B cell (primary cell): ENCODE data around the gene UBE2O. TPM values are rescaled to one million over a fixed set of nuclear protein-coding genes. Genes with fewer than 3 reads are reported as not detected.
A peak's percentile ranks its signal among the peaks of the same experiment; 100 is the strongest.

ENCODE experiments used
- ATAC-seq: fragments of 200-7000 bp; cut with Tn5 transposase; one replicate; pipeline ENCODE4 v1.10.0; 2021; ENCODE audit warnings: low read depth, mild to moderate bottlenecking, moderate number of reproducible peaks, moderate library complexity
- CTCF ChIA-PET: fragments of 350-600 bp; sonication (Branson Sonifier 250); formaldehyde crosslinking; loops from one replicate; lab custom pipeline; 2021; ENCODE audit warnings: antibody characterized with exemption, inconsistent platforms; lab: Charles Lee
- POLR2A ChIA-PET: fragments of 350-600 bp; sonication (Branson Sonifier 250); formaldehyde crosslinking; loops from one replicate; lab custom pipeline; 2021; ENCODE audit warnings: antibody characterized with exemption; lab: Charles Lee
- DNase-seq: peaks from one replicate; pipeline ENCODE4 v3.0.0; 2013
- H2AFZ ChIP-seq: 2 replicates; pipeline ENCODE4 v1.6.1; 2012; ENCODE audit warnings: mild to moderate bottlenecking, low read depth, low read length; ENCODE audit not compliant: insufficient read depth, poor library complexity, severe bottlenecking
- H3K27ac ChIP-seq, 2 donors: 1 replicate in 1 of 2; 2 replicates in 1 of 2; pipeline ENCODE4 v1.5.1; 2012 to 2013; ENCODE audit warnings: low read length in 2 of 2, mild to moderate bottlenecking in 2 of 2, moderate library complexity in 1 of 2
- H3K27me3 ChIP-seq, 4 experiments: fragments of 200-600 bp in 1 of 4; sonication (generic) in 1 of 4; replicated peaks in 1 of 4; 1 replicate in 2 of 4; 2 replicates in 2 of 4; pipeline versions ENCODE4 v1.6.1 to v1.7.0; 2013 to 2016; ENCODE audit warnings: low read length in 3 of 4, mild to moderate bottlenecking in 2 of 4, mixed read lengths in 1 of 4, moderate library complexity in 1 of 4; ENCODE audit not compliant: insufficient read depth in 4 of 4, control insufficient read depth in 3 of 4; ENCODE audit errors: control extremely low read depth in 1 of 4
- H3K36me3 ChIP-seq, 2 experiments: replicated peaks in 1 of 2; 1 replicate in 1 of 2; 2 replicates in 1 of 2; pipeline versions ENCODE4 v1.6.1 to v1.7.1; 2013; ENCODE audit warnings: low read length in 1 of 2; ENCODE audit not compliant: insufficient read depth in 2 of 2, control insufficient read depth in 1 of 2; ENCODE audit errors: control extremely low read depth in 1 of 2, extremely low read depth in 1 of 2
- H3K4me1 ChIP-seq, 2 donors: fragments of 200-600 bp in 1 of 2; sonication (generic) in 1 of 2; 1 replicate in 1 of 2; 2 replicates in 1 of 2; pipeline versions ENCODE4 v1.5.1 to v1.6.1; 2013 to 2017; ENCODE audit warnings: low read length in 2 of 2; ENCODE audit not compliant: control insufficient read depth in 2 of 2, insufficient read depth in 2 of 2
- H3K4me2 ChIP-seq: replicated peaks from 2 replicates; pipeline ENCODE3; 2012; ENCODE audit warnings: mild to moderate bottlenecking, low read depth, low read length; ENCODE audit not compliant: poor library complexity, severe bottlenecking
- H3K4me3 ChIP-seq, 5 experiments: fragments of 200-600 bp in 1 of 5; sonication (generic) in 1 of 5; 1 replicate in 3 of 5; 2 replicates in 2 of 5; pipeline versions ENCODE4 v1.5.1 to v1.7.0; 2011 to 2016; ENCODE audit warnings: low read length in 4 of 5, mild to moderate bottlenecking in 4 of 5, low read depth in 2 of 5, control low read depth in 1 of 5, moderate library complexity in 1 of 5; ENCODE audit not compliant: insufficient read depth in 1 of 5; ENCODE audit errors: control extremely low read depth in 1 of 5, extremely low read depth in 1 of 5
- H3K79me2 ChIP-seq: fragments of 200-600 bp; sonication (generic); one replicate; pipeline ENCODE4 v1.6.0; 2016; ENCODE audit warnings: low read length; ENCODE audit not compliant: control insufficient read depth, insufficient read depth
- H3K9ac ChIP-seq: fragments of 200-600 bp; sonication (generic); 2 replicates; pipeline ENCODE4 v1.6.1; 2017; ENCODE audit warnings: mild to moderate bottlenecking, low read length, moderate library complexity
- H3K9me3 ChIP-seq, 3 donors: one replicate each; pipeline versions ENCODE4 v1.6.1 to v1.7.1; 2013; ENCODE audit warnings: low read length in 2 of 3; ENCODE audit not compliant: control insufficient read depth in 2 of 3, insufficient read depth in 1 of 3; ENCODE audit errors: control extremely low read depth in 1 of 3
- H4K20me1 ChIP-seq: 2 replicates; pipeline ENCODE4 v1.6.0; 2012; ENCODE audit warnings: mild to moderate bottlenecking, low read length; ENCODE audit not compliant: insufficient read depth, control insufficient read depth, poor library complexity, severe bottlenecking
- H3K27ac Mint-ChIP-seq: one replicate; pipeline ENCODE4 v1.8.0; 2021; ENCODE audit warnings: mixed read lengths
- H3K27me3 Mint-ChIP-seq: one replicate; pipeline ENCODE4 v1.8.0; 2021; ENCODE audit warnings: mixed read lengths
- H3K4me1 Mint-ChIP-seq: one replicate; pipeline ENCODE4 v1.8.0; 2021; ENCODE audit warnings: mixed read lengths
- H3K4me3 Mint-ChIP-seq: one replicate; pipeline ENCODE4 v1.8.0; 2021; ENCODE audit warnings: mixed read lengths
- H3K9me3 Mint-ChIP-seq: one replicate; pipeline ENCODE4 v1.8.0; 2022; ENCODE audit warnings: mixed read lengths; ENCODE audit not compliant: insufficient read depth
- CTCF ChIP-seq: fragments of 200-600 bp; IDR thresholded peaks from one replicate; pipeline ENCODE4 v1.8.0; 2022; ENCODE audit warnings: antibody characterized with exemption, mild to moderate bottlenecking
- EZH2 ChIP-seq: IDR thresholded peaks from 2 replicates; pipeline ENCODE4 v1.6.1; 2012; ENCODE audit warnings: borderline replicate concordance, low read depth, mild to moderate bottlenecking, moderate library complexity, low read length; ENCODE audit not compliant: insufficient read depth, poor library complexity, severe bottlenecking
- WGBS: methylation state at CpG from one replicate; pipeline ENCODE4 v1.1.5; 2013; ENCODE audit warnings: missing lambda C conversion rate; ENCODE audit not compliant: insufficient coverage; 5-methylcytosine and 5-hydroxymethylcytosine counted together
- intact Hi-C: fragments of 100-400 bp; cut with micrococcal nuclease; formaldehyde crosslinking; loops from one replicate; pipeline ENCODE4 v1.10.0; 2022
- polyA plus RNA-seq: library from polyadenylated mRNA; depleted of rRNA; stranded (reverse); fragments of >200 nt; gene quantifications from 2 replicates; pipeline ENCODE4 v1.2.3, GENCODE V29; 2012
- total RNA-seq, 2 donors: library from RNA; stranded (reverse); fragments of 120-200 nt in 1 of 2; gene quantifications; 1 replicate in 1 of 2; 2 replicates in 1 of 2; pipeline versions ENCODE4 v1.2.3 to v1.2.4, GENCODE V29; 2013 to 2022

UBE2O gene
- total and polyA plus RNA-seq, 2 donors (not counting 1 experiment from before 2014, with no cell fraction given): 41.3 to 54.0 TPM

DNA sequence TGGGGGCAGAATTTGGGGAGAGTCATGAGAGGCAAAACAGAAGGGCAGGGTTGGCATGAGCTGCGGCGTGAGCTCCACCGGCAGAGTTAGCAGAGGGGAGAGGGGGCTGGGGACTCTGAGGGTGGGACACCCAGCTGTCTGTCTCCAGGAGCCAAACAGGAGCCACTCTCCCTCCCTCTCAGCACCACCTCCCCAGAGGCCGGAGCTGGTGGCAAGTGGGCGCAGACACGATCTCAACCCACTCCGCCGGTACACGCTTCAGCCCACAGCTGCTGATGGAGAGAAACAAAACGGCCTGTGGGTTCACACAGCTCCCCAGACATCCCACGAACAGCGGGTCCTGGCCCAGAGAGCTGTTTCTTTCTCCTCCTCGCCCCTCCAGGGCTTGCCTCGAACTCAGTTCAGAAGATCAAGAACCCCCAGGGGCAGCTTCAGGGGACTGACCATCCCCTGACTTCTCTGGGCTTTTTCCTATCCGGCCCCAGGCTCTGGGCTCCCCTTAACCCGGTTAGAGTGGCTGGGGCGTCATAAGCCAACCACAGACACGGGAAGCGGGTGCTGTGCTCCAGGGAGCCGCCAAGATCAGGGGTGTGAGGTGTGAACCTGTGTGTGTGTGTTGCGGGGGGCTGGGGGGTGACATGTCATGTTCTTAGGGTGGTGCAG lies 40.7 kb upstream of the UBE2O start:
- intact Hi-C loops: loop anchor here (1.0 to 10.0 kb wide), 3 partner anchors 8 to 219 kb away; partner anchors contain the start of gene RHBDF2
- POLR2A ChIA-PET: interaction anchor here (0.7 to 23.6 kb wide), 9 partner anchors 5 to 77 kb away, joined by 3 to 478 read pairs (median 5); partner anchors contain the start of genes AANAT and RHBDF2
- no peak for TF ChIP-seq CTCF
- no peak for TF ChIP-seq EZH2
- Mint-ChIP-seq H3K27ac (peak overlapping the region; percentile 98), H3K27me3 (no peaks in the 10 kb centered on the region), H3K4me1 (peaks cover 98% of the 10 kb centered on the region), H3K9me3 (no peaks in the 10 kb centered on the region), H3K4me3 (peak overlapping the region; percentile 89)
- Histone ChIP-seq H3K36me3 (peaks cover 0 to 33% of the 10 kb centered on the region in 2 experiments), H4K20me1 (peaks cover 52% of the 10 kb centered on the region), H3K9me3 (no peaks in the 10 kb centered on the region), H3K27me3 (no peaks in the 10 kb centered on the region), H3K4me3 (peak overlapping the region in 4 of 5 experiments; percentile 43 to 60 (median 50)), H3K4me1 (peaks cover 92 to 100% of the 10 kb centered on the region in 2 donors), H2AFZ (no peak overlapping the region), H3K79me2 (peaks cover 85% of the 10 kb centered on the region), H3K4me2 (peak overlapping the region; percentile 82), H3K27ac (peak overlapping the region; percentile 75 to 94), H3K9ac (peak overlapping the region; percentile 53)
- CTCF ChIA-PET: interaction anchor here (1.0 to 20.8 kb wide), 16 partner anchors 6 to 130 kb away, joined by 3 to 256 read pairs (median 5); partner anchors contain the start of genes AANAT, RHBDF2 and UBE2O
- 6% methylated on average over 15 of the region's 21 CpGs for WGBS
- peak; percentile 65 for DNase-seq
- ATAC-seq: peak; percentile 14
